Measurements from ENCODE around the gene DLG5.

Gene DLG5

GRCh38 chr10:77820349-77820748 lies 106.2 kb downstream of the DLG5 start:
- no peak for DNase-seq (ENCODE audit: low read depth in 2 of 2)

- no peak for DNase-seq (ENCODE audit: low read depth in 2 of 2)
Measured at GRCh38 chr10:77819210-77820112, 107.1 kb downstream of the DLG5 start.

GRCh38 chr10:77818378-77818777 lies 108.2 kb downstream of the DLG5 start:
- no peak for DNase-seq (ENCODE audit: low read depth in 2 of 2)

GRCh38 chr10:77817541-77817940 lies 109.0 kb downstream of the DLG5 start:
- no peak for DNase-seq (ENCODE audit: low read depth in 2 of 2)

- no peak for DNase-seq (ENCODE audit: low read depth in 2 of 2)
Measured at GRCh38 chr10:77816311-77816710, 110.2 kb downstream of the DLG5 start.

- DNase-seq (ENCODE audit: low read depth in 2 of 2) = no peak
Measured at GRCh38 chr10:77812741-77813140, 113.8 kb downstream of the DLG5 start.

- no peak for DNase-seq (ENCODE audit: low read depth in 2 of 2)
Measured at GRCh38 chr10:77811831-77812430, 114.6 kb downstream of the DLG5 start.

- DNase-seq (ENCODE audit: low read depth in 2 of 2) = no peak
Measured at GRCh38 chr10:77810446-77811335, 115.9 kb downstream of the DLG5 start.

GRCh38 chr10:77809336-77809735 lies 117.2 kb downstream of the DLG5 start:
- no peak for DNase-seq (ENCODE audit: low read depth in 2 of 2)

- DNase-seq (ENCODE audit: low read depth in 2 of 2) = no peak
Measured at GRCh38 chr10:77807706-77808105, 118.8 kb downstream of the DLG5 start.

GRCh38 chr10:77806511-77807157 lies 119.9 kb downstream of the DLG5 start:
- DNase-seq (ENCODE audit: low read depth in 2 of 2) = no peak

GRCh38 chr10:77805676-77806075 lies 120.9 kb downstream of the DLG5 start:
- DNase-seq (ENCODE audit: low read depth in 2 of 2) = no peak

GRCh38 chr10:77804371-77804770 lies 122.2 kb downstream of the DLG5 start:
- no peak for DNase-seq (ENCODE audit: low read depth in 2 of 2)

GRCh38 chr10:77801474-77802161 lies 124.9 kb downstream of the DLG5 start:
- peak; percentile 63 to 71 for DNase-seq (ENCODE audit: low read depth in 2 of 2)

GRCh38 chr10:77800738-77801266 lies 125.8 kb downstream of the DLG5 start:
- DNase-seq (ENCODE audit: low read depth in 2 of 2) = no peak

- no peak for DNase-seq (ENCODE audit: low read depth in 2 of 2)
Measured at GRCh38 chr10:77800320-77800719, 126.2 kb downstream of the DLG5 start.

GRCh38 chr10:77799352-77799751 lies 127.2 kb downstream of the DLG5 start:
- DNase-seq (ENCODE audit: low read depth in 2 of 2) = no peak

GRCh38 chr10:77798940-77799339 lies 127.6 kb downstream of the DLG5 start:
- DNase-seq (ENCODE audit: low read depth in 2 of 2) = no peak

GRCh38 chr10:77796311-77796915 lies 130.1 kb downstream of the DLG5 start:
- DNase-seq (ENCODE audit: low read depth in 2 of 2) = no peak

- DNase-seq (ENCODE audit: low read depth in 2 of 2) = no peak
Measured at GRCh38 chr10:77795426-77796055, 131.0 kb downstream of the DLG5 start.

Measured in stimulated activated CD8-positive, alpha-beta memory T cell treated with anti-CD3 and anti-CD28 coated beads, Interleukin-15, amount 100 ng/mL, for 48 hours (primary cell).